H9 (cell line): ENCODE data around the gene SLC2A2. TPM values are rescaled to one million over a fixed set of nuclear protein-coding genes. Genes with fewer than 3 reads are reported as not detected.

Experiments
- DNase-seq: peaks from one replicate; pipeline ENCODE4 v3.0.0-alpha.2; 2017
- H2AFZ ChIP-seq: one replicate; pipeline ENCODE4 v1.6.1; 2013; ENCODE audit warnings: mild to moderate bottlenecking, low read length, control low read depth, moderate library complexity
- H2AK5ac ChIP-seq: 2 replicates; pipeline ENCODE4 v1.6.1; 2013; ENCODE audit warnings: low read length, control low read depth, mixed read lengths; ENCODE audit not compliant: insufficient read length
- H2BK120ac ChIP-seq: one replicate; pipeline ENCODE4 v1.6.1; 2013; ENCODE audit warnings: low read depth, mild to moderate bottlenecking, low read length, control low read depth, inconsistent platforms; ENCODE audit not compliant: poor library complexity, severe bottlenecking
- H2BK12ac ChIP-seq: 2 replicates; pipeline ENCODE4 v1.6.1; 2013; ENCODE audit warnings: low read length, control low read depth, mixed read lengths, low read depth; ENCODE audit not compliant: insufficient read length
- H2BK15ac ChIP-seq: 2 replicates; pipeline ENCODE4 v1.6.1; 2013; ENCODE audit warnings: low read depth, low read length, control low read depth
- H2BK20ac ChIP-seq: one replicate; pipeline ENCODE4 v1.6.1; 2013; ENCODE audit warnings: low read depth, mild to moderate bottlenecking, low read length, control low read depth, inconsistent platforms; ENCODE audit not compliant: poor library complexity, severe bottlenecking
- H2BK5ac ChIP-seq: 2 replicates; pipeline ENCODE4 v1.6.1; 2013; ENCODE audit warnings: low read length, control low read depth, mixed read lengths; ENCODE audit not compliant: insufficient read length
- H3K14ac ChIP-seq: 2 replicates; pipeline ENCODE4 v1.6.1; 2013; ENCODE audit warnings: low read length, control low read depth; ENCODE audit not compliant: insufficient read depth
- H3K18ac ChIP-seq: 2 replicates; pipeline ENCODE4 v1.6.1; 2013; ENCODE audit warnings: low read depth, mild to moderate bottlenecking, mixed read lengths, low read length, control low read depth; ENCODE audit not compliant: insufficient read length
- H3K23ac ChIP-seq: 2 replicates; pipeline ENCODE4 v1.6.1; 2013; ENCODE audit warnings: low read length, control low read depth, mixed read lengths, low read depth; ENCODE audit not compliant: insufficient read length
- H3K23me2 ChIP-seq: 2 replicates; pipeline ENCODE4 v1.6.1; 2013; ENCODE audit warnings: low read depth, mild to moderate bottlenecking, mixed read lengths, low read length, control low read depth; ENCODE audit not compliant: insufficient read length, poor library complexity, severe bottlenecking
- H3K27ac ChIP-seq: 2 replicates; pipeline ENCODE4 v1.5.1; 2013; ENCODE audit warnings: low read length, control low read depth, mixed read lengths, low read depth; ENCODE audit not compliant: insufficient read length
- H3K27me3 ChIP-seq: 2 replicates; pipeline ENCODE4 v1.6.1; 2013; ENCODE audit warnings: low read length, control low read depth, inconsistent platforms; ENCODE audit not compliant: insufficient read depth
- H3K4ac ChIP-seq: 2 replicates; pipeline ENCODE4 v1.6.1; 2013; ENCODE audit warnings: low read depth, mild to moderate bottlenecking, control low read depth, inconsistent platforms, low read length, moderate library complexity
- H3K4me1 ChIP-seq: 2 replicates; pipeline ENCODE4 v1.6.1; 2013; ENCODE audit warnings: low read length, control low read depth, inconsistent platforms; ENCODE audit not compliant: insufficient read depth
- H3K4me2 ChIP-seq: 2 replicates; pipeline ENCODE4 v1.6.1; 2013; ENCODE audit warnings: low read length, control low read depth, mixed read lengths; ENCODE audit not compliant: insufficient read length, insufficient read depth
- H3K56ac ChIP-seq: 2 replicates; pipeline ENCODE4 v1.6.1; 2013; ENCODE audit warnings: low read depth, mild to moderate bottlenecking, mixed read lengths, low read length, control low read depth; ENCODE audit not compliant: insufficient read length
- H3K79me1 ChIP-seq: 2 replicates; pipeline ENCODE4 v1.6.1; 2013; ENCODE audit warnings: low read depth, mild to moderate bottlenecking, moderate library complexity, low read length, control low read depth, inconsistent platforms; ENCODE audit not compliant: insufficient read depth, poor library complexity, severe bottlenecking
- H3K79me2 ChIP-seq: 2 replicates; pipeline ENCODE4 v1.6.1; 2013; ENCODE audit warnings: low read length, control low read depth, inconsistent platforms; ENCODE audit not compliant: insufficient read depth
- H3K9ac ChIP-seq: 2 replicates; pipeline ENCODE4 v1.6.1; 2013; ENCODE audit warnings: low read length, control low read depth, mixed read lengths; ENCODE audit not compliant: insufficient read length; ENCODE audit errors: extremely low read depth
- H3K9me3 ChIP-seq: one replicate; pipeline ENCODE4 v1.6.1; 2013; ENCODE audit warnings: low read depth, low read length, inconsistent platforms; ENCODE audit not compliant: control insufficient read depth
- H3T11ph ChIP-seq: one replicate; pipeline ENCODE4 v1.6.1; 2013; ENCODE audit warnings: mild to moderate bottlenecking, low read length, control low read depth, inconsistent platforms
- H4K20me1 ChIP-seq: one replicate; pipeline ENCODE4 v1.6.1; 2013; ENCODE audit not compliant: control insufficient read depth, insufficient read length, insufficient read depth
- H4K5ac ChIP-seq: 2 replicates; pipeline ENCODE4 v1.6.1; 2013; ENCODE audit warnings: low read depth, mild to moderate bottlenecking, mixed read lengths, low read length, control low read depth; ENCODE audit not compliant: insufficient read length
- H4K8ac ChIP-seq: replicated peaks from 2 replicates; pipeline ENCODE4 v1.6.1; 2013; ENCODE audit warnings: low read length, control low read depth, mixed read lengths, low read depth; ENCODE audit not compliant: insufficient read length
- H4K91ac ChIP-seq: 2 replicates; pipeline ENCODE4 v1.6.1; 2013; ENCODE audit warnings: low read depth, mild to moderate bottlenecking, moderate library complexity, mixed read lengths, low read length, control low read depth; ENCODE audit not compliant: insufficient read length
- H3K27ac Mint-ChIP-seq, 3 experiments: 2 replicates in 2 of 3; 3 replicates in 1 of 3; pipeline ENCODE4 v1.8.0; 2020 to 2021; ENCODE audit warnings: mixed read lengths in 3 of 3, mild to moderate bottlenecking in 1 of 3, moderate library complexity in 1 of 3
- H3K27me3 Mint-ChIP-seq: 2 replicates; pipeline ENCODE4 v1.8.0; 2021; ENCODE audit warnings: low read depth, mild to moderate bottlenecking, moderate library complexity, mixed read lengths
- H3K36me3 Mint-ChIP-seq, 3 experiments: 2 replicates in 2 of 3; 3 replicates in 1 of 3; pipeline ENCODE4 v1.8.0; 2020 to 2021; ENCODE audit warnings: low read depth in 3 of 3, mixed read lengths in 3 of 3; ENCODE audit not compliant: insufficient read depth in 1 of 3
- H3K4me1 Mint-ChIP-seq, 2 experiments: 2 replicates each; pipeline ENCODE4 v1.8.0; 2020; ENCODE audit warnings: mixed read lengths in 2 of 2
- H3K4me3 Mint-ChIP-seq, 2 experiments: 2 replicates in 1 of 2; 3 replicates in 1 of 2; pipeline ENCODE4 v1.8.0; 2020 to 2021; ENCODE audit warnings: mild to moderate bottlenecking in 2 of 2, mixed read lengths in 2 of 2, moderate library complexity in 1 of 2
- H3K9me3 Mint-ChIP-seq, 2 experiments: 2 replicates in 1 of 2; 3 replicates in 1 of 2; pipeline ENCODE4 v1.8.0; 2020; ENCODE audit warnings: mild to moderate bottlenecking in 2 of 2, mixed read lengths in 2 of 2, moderate library complexity in 1 of 2
- CTCF ChIP-seq: fragments of 200-600 bp; sonication (generic); conservative IDR thresholded peaks from 3 replicates; pipeline ENCODE4 v1.8.0; 2021; ENCODE audit warnings: antibody characterized with exemption, mild to moderate bottlenecking
- WGBS: extraction: QIAGEN DNeasy Blood & Tissue Kit; methylation state at CpG from one replicate; pipeline ENCODE4 v1.1.7; 2013; ENCODE audit warnings: missing lambda C conversion rate, low lambda C conversion rate, mixed read lengths; ENCODE audit not compliant: insufficient read length; ENCODE audit errors: extremely low coverage; 5-methylcytosine and 5-hydroxymethylcytosine counted together
- total RNA-seq: library from RNA; stranded (reverse); gene quantifications from 2 replicates; pipeline ENCODE4 v1.2.1, GENCODE V29; 2021

The SLC2A2 gene
- total RNA-seq, 1 experiment from 2014 or later = not detected

GRCh38 chr3:171056528-171056927 is 30.0 kb upstream of the SLC2A2 start:
- Histone ChIP-seq H3K27ac (no peak overlapping the region), H3K4me1 (no peaks in the 10 kb centered on the region), H2BK5ac (no peak overlapping the region), H4K91ac (no peak overlapping the region), H3T11ph (no peak overlapping the region), H4K8ac (no peak overlapping the region), H2BK15ac (no peak overlapping the region), H3K56ac (no peak overlapping the region), H3K23me2 (no peaks in the 10 kb centered on the region), H3K79me1 (no peaks in the 10 kb centered on the region), H2AK5ac (no peak overlapping the region), H3K27me3 (no peaks in the 10 kb centered on the region), H2BK120ac (no peak overlapping the region), H3K4ac (no peak overlapping the region), H3K14ac (no peak overlapping the region), H3K4me2 (no peak overlapping the region), H2BK20ac (no peak overlapping the region), H4K20me1 (no peaks in the 10 kb centered on the region), H3K79me2 (no peaks in the 10 kb centered on the region), H3K23ac (no peak overlapping the region), H2AFZ (no peak overlapping the region), H3K9ac (no peak overlapping the region), H2BK12ac (no peak overlapping the region), H4K5ac (no peak overlapping the region), H3K9me3 (no peaks in the 10 kb centered on the region), H3K18ac (no peak overlapping the region)
- Mint-ChIP-seq H3K36me3 (no peaks in the 10 kb centered on the region; a peak in 1 of 7 replicates), H3K4me3 (no peak overlapping the region), H3K4me1 (peaks cover 2 to 5% of the 10 kb centered on the region in 2 experiments), H3K27me3 (no peaks in the 10 kb centered on the region), H3K27ac (no peak overlapping the region), H3K9me3 (no peaks in the 10 kb centered on the region; a peak in 1 of 5 replicates)
- TF ChIP-seq CTCF = no peak
- no peak for DNase-seq
- no CpG with 5 or more reads among the region's 5 CpGs for WGBS
